OCI-LY7 (cell line): Measurements from ENCODE around the gene SCAMP3. TPM values are rescaled to one million over a fixed set of nuclear protein-coding genes. Genes with fewer than 3 reads are reported as not detected.

Experiments used
- BruUV-seq: library from RNA; stranded (reverse); fragments of 400-500 nt; replicated peaks from 2 replicates; lab custom pipeline; 2021; lab: Mats Ljungman, UMichigan
- CTCF ChIA-PET: fragments of 300-600 bp; sonication (Branson Sonifier 250); formaldehyde crosslinking; loops from one replicate; lab custom pipeline; 2022; ENCODE audit warnings: antibody characterized with exemption; ENCODE audit not compliant: unreplicated experiment; lab: Charles Lee
- POLR2A ChIA-PET: fragments of 300-600 bp; sonication (Branson Sonifier 250); formaldehyde crosslinking; loops from one replicate; lab custom pipeline; 2022; ENCODE audit warnings: antibody characterized with exemption; lab: Charles Lee
- DNase-seq: peaks from one replicate; pipeline ENCODE4 v3.0.0-alpha.2; 2015; ENCODE audit warnings: low spot score
- H2AFZ ChIP-seq: fragments of 200-600 bp; sonication (generic), shearing (Covaris generic); 2 replicates; pipeline ENCODE4 v1.6.1; 2014; ENCODE audit warnings: mild to moderate bottlenecking, antibody characterized with exemption, low read length, moderate library complexity
- H3K27ac ChIP-seq: fragments of 200-600 bp; sonication (generic); 2 replicates; pipeline ENCODE4 v1.5.1; 2014; ENCODE audit warnings: mixed run types, low read depth, mild to moderate bottlenecking, moderate library complexity, low read length, inconsistent platforms; ENCODE audit not compliant: poor library complexity, severe bottlenecking
- H3K36me3 ChIP-seq: fragments of 200-600 bp; sonication (generic); 2 replicates; pipeline ENCODE4 v1.6.1; 2014; ENCODE audit warnings: mild to moderate bottlenecking, antibody characterized with exemption, low read length, moderate library complexity, mixed read lengths; ENCODE audit not compliant: insufficient read depth
- H3K4me1 ChIP-seq: fragments of 200-600 bp; sonication (generic); 2 replicates; pipeline ENCODE4 v1.5.1; 2014; ENCODE audit warnings: mild to moderate bottlenecking, low read length; ENCODE audit not compliant: insufficient read depth, poor library complexity, severe bottlenecking
- H3K4me2 ChIP-seq: fragments of 200-600 bp; sonication (generic); 2 replicates; pipeline ENCODE4 v1.6.1; 2014; ENCODE audit warnings: mild to moderate bottlenecking, low read length
- H3K4me3 ChIP-seq: fragments of 200-600 bp; sonication (generic); 2 replicates; pipeline ENCODE4 v1.5.1; 2014; ENCODE audit warnings: mild to moderate bottlenecking, low read depth, low read length; ENCODE audit not compliant: poor library complexity, severe bottlenecking
- H3K79me2 ChIP-seq: fragments of 200-600 bp; sonication (generic); 2 replicates; pipeline ENCODE4 v1.6.1; 2016; ENCODE audit warnings: low read depth, mild to moderate bottlenecking, low read length, moderate library complexity, mixed read lengths; ENCODE audit not compliant: insufficient read depth
- H3K9me2 ChIP-seq: fragments of 200-600 bp; sonication (generic); 2 replicates; pipeline ENCODE4 v1.6.1; 2016; ENCODE audit warnings: mild to moderate bottlenecking, low read length, mixed read lengths; ENCODE audit not compliant: insufficient read depth
- H3K9me3 ChIP-seq: fragments of 200-600 bp; sonication (generic); 2 replicates; pipeline ENCODE4 v1.6.1; 2014; ENCODE audit warnings: mild to moderate bottlenecking, mixed run types, low read length, mixed read lengths
- H4K20me1 ChIP-seq: fragments of 200-600 bp; sonication (generic); 2 replicates; pipeline ENCODE4 v1.6.1; 2014; ENCODE audit warnings: mild to moderate bottlenecking, antibody characterized with exemption, low read length, moderate library complexity, mixed read lengths; ENCODE audit not compliant: insufficient read depth
- EZH2phosphoT487 ChIP-seq: fragments of 200-600 bp; sonication (generic); IDR thresholded peaks from 2 replicates; pipeline ENCODE4 v1.6.1; 2018; ENCODE audit warnings: low read depth, borderline replicate concordance, mild to moderate bottlenecking, mixed run types, antibody characterized with exemption, low read length, moderate library complexity, mixed read lengths
- intact Hi-C: fragments of 100-400 bp; cut with micrococcal nuclease; formaldehyde crosslinking; loops from one replicate; pipeline ENCODE4 v1.10.0; 2022; ENCODE audit not compliant: unreplicated experiment
- total RNA-seq, 2 experiments: library from RNA; depleted of rRNA in 1 of 2; stranded (reverse); fragments of >200 nt in 1 of 2; shearing (Covaris generic) in 1 of 2; gene quantifications; 2 replicates each; pipeline ENCODE4 v1.2.3, GENCODE V29; 2014 to 2022
- TF ChIP-seq, protein P1 (sequence below): fragments of 200-600 bp; sonication (generic); conservative IDR thresholded peaks from 2 replicates; pipeline ENCODE4 v1.5.1; 2014; ENCODE audit warnings: mild to moderate bottlenecking, antibody characterized with exemption, low read length, moderate library complexity, mixed read lengths

SCAMP3 gene
- total RNA-seq, 2 experiments from 2014 or later, result 58.3 to 74.7 TPM

DNA sequence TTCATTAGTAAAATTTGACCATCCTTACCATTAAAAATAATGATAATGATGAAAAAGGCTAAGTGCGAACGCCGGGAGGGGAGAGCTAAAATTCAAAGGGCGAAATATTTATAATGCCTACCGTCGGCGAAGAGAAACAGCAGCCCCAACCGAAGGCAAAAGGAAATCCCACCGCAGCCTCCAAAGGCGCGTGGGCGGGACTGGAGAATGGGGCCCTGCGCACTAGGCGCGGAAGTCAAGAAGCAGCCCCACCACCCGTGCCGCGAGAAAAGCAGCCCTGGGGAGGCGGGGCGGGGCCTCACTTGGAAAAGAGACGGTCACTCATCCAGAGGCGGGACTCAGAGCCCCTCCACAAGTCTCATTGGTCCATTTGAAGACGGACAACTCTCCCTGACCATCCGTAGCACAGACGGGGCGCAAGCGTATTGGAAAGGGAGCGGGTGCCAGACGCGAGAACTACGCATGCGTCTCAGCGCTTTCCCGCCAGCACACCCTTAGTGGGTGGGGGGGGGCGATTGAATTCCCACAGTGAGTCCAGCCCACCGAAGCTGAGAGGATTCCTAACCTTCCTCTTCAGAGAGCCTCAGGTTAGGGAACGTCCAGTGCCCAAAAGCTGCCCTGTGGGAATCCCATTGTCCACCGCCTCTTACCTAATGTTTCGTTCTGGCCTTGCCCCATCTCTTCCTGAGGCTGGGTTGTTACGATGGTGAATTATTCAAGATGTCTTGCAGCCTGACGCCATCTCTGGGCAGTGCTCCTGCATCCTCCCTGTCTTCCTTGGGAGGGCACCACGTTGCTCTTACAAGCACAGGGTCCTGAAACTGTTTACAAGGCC lies 34.7 kb downstream of the SCAMP3 start:
- Histone ChIP-seq H3K9me2 (no peaks in the 10 kb centered on the region), H3K4me1 (peaks cover 50% of the 10 kb centered on the region), H3K36me3 (peaks cover 9% of the 10 kb centered on the region; the same call in 1 of the 2 replicates), H3K4me2 (peak overlapping the region; percentile 84), H2AFZ (peak overlapping the region; percentile 49), H3K79me2 (peaks cover 22% of the 10 kb centered on the region), H3K27ac (peak overlapping the region; percentile 89), H3K4me3 (peak overlapping the region; percentile 83), H3K9me3 (no peaks in the 10 kb centered on the region), H4K20me1 (no peaks in the 10 kb centered on the region)
- DNase-seq, result peak; percentile 100
- ChIA-PET POLR2A (interaction anchor here (0.9 to 2.0 kb wide), 7 partner anchors 14 to 81 kb away, joined by 3 to 6 read pairs (median 4); partner anchors contain the start of genes FDPS, KRTCAP2 and THBS3), CTCF (no interaction called here)
- BruUV-seq, result TSS peak; percentile 99
- TF ChIP-seq, protein P1, sequence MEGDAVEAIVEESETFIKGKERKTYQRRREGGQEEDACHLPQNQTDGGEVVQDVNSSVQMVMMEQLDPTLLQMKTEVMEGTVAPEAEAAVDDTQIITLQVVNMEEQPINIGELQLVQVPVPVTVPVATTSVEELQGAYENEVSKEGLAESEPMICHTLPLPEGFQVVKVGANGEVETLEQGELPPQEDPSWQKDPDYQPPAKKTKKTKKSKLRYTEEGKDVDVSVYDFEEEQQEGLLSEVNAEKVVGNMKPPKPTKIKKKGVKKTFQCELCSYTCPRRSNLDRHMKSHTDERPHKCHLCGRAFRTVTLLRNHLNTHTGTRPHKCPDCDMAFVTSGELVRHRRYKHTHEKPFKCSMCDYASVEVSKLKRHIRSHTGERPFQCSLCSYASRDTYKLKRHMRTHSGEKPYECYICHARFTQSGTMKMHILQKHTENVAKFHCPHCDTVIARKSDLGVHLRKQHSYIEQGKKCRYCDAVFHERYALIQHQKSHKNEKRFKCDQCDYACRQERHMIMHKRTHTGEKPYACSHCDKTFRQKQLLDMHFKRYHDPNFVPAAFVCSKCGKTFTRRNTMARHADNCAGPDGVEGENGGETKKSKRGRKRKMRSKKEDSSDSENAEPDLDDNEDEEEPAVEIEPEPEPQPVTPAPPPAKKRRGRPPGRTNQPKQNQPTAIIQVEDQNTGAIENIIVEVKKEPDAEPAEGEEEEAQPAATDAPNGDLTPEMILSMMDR, result no peak
- no peak for TF ChIP-seq EZH2phosphoT487
- intact Hi-C loops, result loop anchor here (1.0 kb wide), 1 partner anchor 54 kb away; the partner anchor contains the start of genes KRTCAP2 and TRIM46

DNA sequence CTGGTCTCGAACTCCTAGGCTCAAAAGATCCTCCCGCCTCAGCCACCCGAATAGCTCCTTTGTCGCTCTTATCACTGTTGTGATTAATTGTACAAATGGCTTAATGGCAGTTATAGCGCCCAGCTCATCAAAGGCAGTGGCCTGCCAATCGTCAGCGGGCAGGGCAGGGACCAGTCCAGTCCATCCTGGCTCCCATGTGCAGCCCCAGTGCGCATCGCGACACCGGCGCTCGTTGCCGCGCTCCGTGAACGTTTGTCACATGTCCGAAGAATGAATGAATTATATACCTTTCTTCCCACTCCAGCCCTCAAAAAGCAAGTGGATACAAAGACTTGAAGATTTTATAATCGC lies 35.3 kb downstream of the SCAMP3 start:
- Histone ChIP-seq H3K79me2 (peaks cover 22% of the 10 kb centered on the region), H3K36me3 (peaks cover 9% of the 10 kb centered on the region; the same call in 1 of the 2 replicates), H2AFZ (no peak overlapping the region; the same call in 1 of the 2 replicates), H3K4me2 (peak overlapping the region; percentile 84), H3K4me1 (peaks cover 56% of the 10 kb centered on the region), H3K4me3 (peak overlapping the region; percentile 83), H3K9me2 (no peaks in the 10 kb centered on the region), H4K20me1 (no peaks in the 10 kb centered on the region), H3K27ac (peak overlapping the region; percentile 89), H3K9me3 (no peaks in the 10 kb centered on the region)
- CTCF ChIA-PET, result no interaction called here
- TSS peak; percentile 94 for BruUV-seq
- intact Hi-C loops, result loop anchor here (1.0 kb wide), 3 partner anchors 17 to 54 kb away; partner anchors contain the start of genes KRTCAP2, THBS3 and TRIM46
- peak; percentile 62 for DNase-seq
- POLR2A ChIA-PET, result interaction anchor here (0.9 to 2.0 kb wide), 7 partner anchors 14 to 81 kb away, joined by 3 to 6 read pairs (median 4); partner anchors contain the start of genes FDPS, KRTCAP2 and THBS3
- TF ChIP-seq, protein P1, result peak; percentile 67; the same call in 1 of the 2 replicates
- TF ChIP-seq EZH2phosphoT487, result no peak
